HG02938 (cell line): ENCODE results near the gene GOLGA7B.

Source experiments
- ATAC-seq: cut with Tn5 transposase; IDR thresholded peaks from one replicate; pipeline ENCODE4 v1.9.1; 2021; ENCODE audit warnings: mild to moderate bottlenecking, moderate library complexity; ENCODE audit not compliant: unreplicated experiment

Gene GOLGA7B

GRCh38 chr10:97915346-97916131 lies 65.9 kb downstream of the GOLGA7B start:
- no peak for ATAC-seq

GRCh38 chr10:97916586-97916985 lies 66.9 kb downstream of the GOLGA7B start:
- no peak for ATAC-seq

DNA sequence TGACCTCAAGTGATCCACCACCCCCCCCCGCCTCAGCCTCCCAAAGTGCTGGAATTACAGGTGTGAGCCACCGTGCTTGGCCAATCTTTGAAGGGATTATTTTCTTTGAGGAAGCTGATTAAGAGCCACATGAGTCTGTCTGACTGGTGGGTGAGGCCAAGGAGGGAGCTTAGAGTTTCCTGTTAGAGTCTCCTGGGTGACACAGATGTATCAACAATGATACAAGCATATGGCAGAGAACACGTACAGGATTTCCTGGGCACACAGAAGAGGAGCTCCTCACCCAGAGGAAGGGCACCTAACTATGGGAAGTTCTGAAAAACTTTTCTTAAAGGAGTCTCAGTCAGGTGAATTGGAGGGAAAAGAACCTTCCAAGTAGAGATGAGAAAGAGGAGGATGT lies 69.4 kb downstream of the GOLGA7B start:
- no peak for ATAC-seq

- ATAC-seq, result no peak
Observed at GRCh38 chr10:97920865-97921264, 71.2 kb downstream of the GOLGA7B start.
